HCT116 (cell line): Measurements from ENCODE around the gene CNOT10. TPM values are rescaled to one million over a fixed set of nuclear protein-coding genes. Genes with fewer than 3 reads are reported as not detected.

Source experiments
- ATAC-seq: fragments of 200-7000 bp; cut with Tn5 transposase; 2 replicates; pipeline ENCODE4 v1.9.1; 2020; ENCODE audit warnings: mild to moderate bottlenecking, moderate library complexity
- BruUV-seq: library from RNA; stranded (reverse); fragments of 400-500 nt; replicated peaks from 2 replicates; lab custom pipeline; 2021; lab: Mats Ljungman, UMichigan
- CTCF ChIA-PET: fragments of 300-600 bp; sonication (Branson Sonifier 250); formaldehyde crosslinking; loops from one replicate; lab custom pipeline; 2021; ENCODE audit warnings: antibody characterized with exemption; lab: Charles Lee
- POLR2A ChIA-PET: fragments of 300-600, 350-600 bp; sonication (Branson Sonifier 250); formaldehyde crosslinking; loops from one replicate; lab custom pipeline; 2021; ENCODE audit warnings: antibody characterized with exemption; lab: Charles Lee
- RAD21 ChIA-PET, 2 experiments: fragments of 300-600 bp; sonication (Branson Sonifier 250); formaldehyde crosslinking; loops; one replicate each; lab custom pipeline; 2023; ENCODE audit warnings: low total read pairs in 2 of 2; ENCODE audit not compliant: uncharacterized antibody in 2 of 2, unreplicated experiment in 2 of 2, low non-redundant PET in 1 of 2; lab: Charles Lee
- DNase-seq: peaks from one replicate; pipeline ENCODE4 v3.0.0-alpha.2; 2010; ENCODE audit warnings: low read depth, low spot score
- H2AFZ ChIP-seq: fragments of 200-600 bp; shearing (Covaris generic), sonication (generic); 2 replicates; pipeline ENCODE4 v1.6.1; 2017; ENCODE audit warnings: low read depth, mixed run types, mixed read lengths, antibody characterized with exemption, low read length; ENCODE audit not compliant: poor library complexity, severe bottlenecking
- H3K27ac ChIP-seq: 2 replicates; pipeline ENCODE4 v1.5.1; 2012; ENCODE audit warnings: low read depth, low read length
- H3K27me3 ChIP-seq: fragments of 200-600 bp; sonication (generic); 2 replicates; pipeline ENCODE4 v1.6.1; 2016; ENCODE audit warnings: mixed run types, low read length, mixed read lengths; ENCODE audit not compliant: insufficient read depth
- H3K36me3 ChIP-seq, 2 experiments: fragments of 200-500 bp in 1 of 2; fragments of 200-600 bp in 1 of 2; sonication (Bioruptor generic) in 1 of 2; sonication (generic) in 1 of 2; 2 replicates each; pipeline versions ENCODE4 v1.5.1 to v1.6.1; 2014 to 2016; ENCODE audit warnings: low read length in 2 of 2, inconsistent platforms in 1 of 2, mixed read lengths in 1 of 2, mixed run types in 1 of 2; ENCODE audit not compliant: insufficient read depth in 2 of 2, control insufficient read depth in 1 of 2
- H3K4me1 ChIP-seq, 2 experiments: fragments of 200-600 bp in 1 of 2; sonication (generic) in 1 of 2; 2 replicates each; pipeline versions ENCODE4 v1.5.1 to v1.6.1; 2012 to 2017; ENCODE audit warnings: low read length in 2 of 2, inconsistent platforms in 1 of 2, mild to moderate bottlenecking in 1 of 2, mixed read lengths in 1 of 2, mixed run types in 1 of 2, moderate library complexity in 1 of 2; ENCODE audit not compliant: insufficient read depth in 2 of 2, control insufficient read depth in 1 of 2
- H3K4me2 ChIP-seq: fragments of 200-600 bp; sonication (generic); 2 replicates; pipeline ENCODE4 v1.6.1; 2017; ENCODE audit warnings: mixed run types, low read length, mixed read lengths
- H3K4me3 ChIP-seq, 2 experiments: fragments of 200-600 bp in 1 of 2; sonication (generic) in 1 of 2; replicated peaks in 1 of 2; 2 replicates each; pipeline ENCODE4 v1.5.1; 2011 to 2016; ENCODE audit warnings: low read length in 2 of 2, control low read depth in 1 of 2, low read depth in 1 of 2, mild to moderate bottlenecking in 1 of 2, mixed read lengths in 1 of 2, mixed run types in 1 of 2
- H3K79me2 ChIP-seq: fragments of 200-600 bp; sonication (generic); 2 replicates; pipeline ENCODE4 v1.6.1; 2017; ENCODE audit warnings: mild to moderate bottlenecking, mixed run types, low read length, moderate library complexity, mixed read lengths; ENCODE audit not compliant: insufficient read depth
- H3K9ac ChIP-seq: fragments of 200-600 bp; sonication (generic); 2 replicates; pipeline ENCODE4 v1.6.1; 2016; ENCODE audit warnings: low read length, mixed read lengths
- H3K9me2 ChIP-seq: fragments of 200-600 bp; sonication (generic), shearing (Covaris generic); 2 replicates; pipeline ENCODE4 v1.6.1; 2017; ENCODE audit warnings: mixed run types, mild to moderate bottlenecking, moderate library complexity; ENCODE audit not compliant: insufficient read depth
- H3K9me3 ChIP-seq, 2 experiments: fragments of 200-500 bp in 1 of 2; fragments of 200-600 bp in 1 of 2; sonication (Bioruptor generic) in 1 of 2; sonication (generic) in 1 of 2; 2 replicates each; pipeline ENCODE4 v1.6.1; 2014 to 2017; ENCODE audit warnings: low read length in 2 of 2, mixed read lengths in 2 of 2, inconsistent platforms in 1 of 2, low read depth in 1 of 2, mild to moderate bottlenecking in 1 of 2, mixed run types in 1 of 2, moderate library complexity in 1 of 2; ENCODE audit not compliant: control insufficient read depth in 1 of 2, insufficient read depth in 1 of 2
- H4K20me1 ChIP-seq: fragments of 200-600 bp; sonication (generic), shearing (Covaris generic); 2 replicates; pipeline ENCODE4 v1.6.1; 2017; ENCODE audit warnings: mixed run types, mild to moderate bottlenecking, moderate library complexity; ENCODE audit not compliant: insufficient read depth
- CBX3 ChIP-seq: IDR thresholded peaks from 2 replicates; pipeline ENCODE4 v1.6.1; 2012; ENCODE audit warnings: low read depth
- CEBPB ChIP-seq: IDR thresholded peaks from 2 replicates; pipeline ENCODE4 v1.6.1; 2012; ENCODE audit warnings: low read depth
- EZH2 ChIP-seq: fragments of 200-600 bp; sonication (generic); IDR thresholded peaks from 2 replicates; pipeline ENCODE4 v1.6.1; 2017; ENCODE audit warnings: antibody characterized with exemption, mixed run types
- JUND ChIP-seq: IDR thresholded peaks from 2 replicates; pipeline ENCODE4 v1.6.1; 2012
- POLR2A ChIP-seq: IDR thresholded peaks from 2 replicates; pipeline ENCODE4 v1.7.0; 2011; ENCODE audit warnings: borderline replicate concordance; ENCODE audit not compliant: insufficient read depth, insufficient read length; ENCODE audit errors: extremely low read depth
- POLR2AphosphoS5 ChIP-seq: IDR thresholded peaks from 2 replicates; pipeline ENCODE4 v1.6.1; 2011; ENCODE audit warnings: mild to moderate bottlenecking, low read depth, low read length, moderate library complexity
- REST ChIP-seq: IDR thresholded peaks from 2 replicates; pipeline ENCODE4 v1.6.1; 2012; ENCODE audit warnings: low read depth
- SP1 ChIP-seq: IDR thresholded peaks from 2 replicates; pipeline ENCODE4 v1.6.1; 2012; ENCODE audit warnings: low read depth
- SRF ChIP-seq: IDR thresholded peaks from 2 replicates; pipeline ENCODE4 v1.6.1; 2012; ENCODE audit warnings: low read depth
- TCF7L2 ChIP-seq: IDR thresholded peaks from 2 replicates; pipeline ENCODE4 v1.7.0; 2011; ENCODE audit warnings: borderline replicate concordance, inconsistent platforms; ENCODE audit not compliant: insufficient read depth, insufficient read length; ENCODE audit errors: extremely low read depth
- YY1 ChIP-seq: IDR thresholded peaks from 2 replicates; pipeline ENCODE4 v1.6.1; 2011; ENCODE audit warnings: low read length, low read depth, moderate library complexity, mild to moderate bottlenecking; ENCODE audit not compliant: insufficient replicate concordance; ENCODE audit errors: extremely low read depth
- ZBTB33 ChIP-seq: IDR thresholded peaks from 2 replicates; pipeline ENCODE4 v1.6.1; 2011; ENCODE audit warnings: mild to moderate bottlenecking, low read length, moderate library complexity; ENCODE audit not compliant: insufficient replicate concordance; ENCODE audit errors: extremely low read depth
- ZNF274 ChIP-seq: fragments of 200-500 bp; sonication (Bioruptor generic); IDR thresholded peaks from 2 replicates; pipeline ENCODE4 v1.6.1; 2014; ENCODE audit warnings: mild to moderate bottlenecking, low read depth, low read length, inconsistent platforms
- intact Hi-C: fragments of 100-400 bp; cut with micrococcal nuclease; formaldehyde crosslinking; loops from 2 replicates; pipeline ENCODE4 v1.10.0; 2022
- total RNA-seq: library from RNA; stranded (reverse); gene quantifications from one replicate; pipeline ENCODE4 v1.2.1, GENCODE V29; 2021; ENCODE audit not compliant: unreplicated experiment
- TF ChIP-seq, protein P1 (sequence below): IDR thresholded peaks from 2 replicates; pipeline ENCODE4 v1.6.1; 2012

The CNOT10 gene
- total RNA-seq, 1 experiment from 2014 or later: 47.4 TPM

- TF ChIP-seq REST (no peak), EZH2 (no peak), SRF (no peak), POLR2A (no peak)
- TF ChIP-seq, protein P1, sequence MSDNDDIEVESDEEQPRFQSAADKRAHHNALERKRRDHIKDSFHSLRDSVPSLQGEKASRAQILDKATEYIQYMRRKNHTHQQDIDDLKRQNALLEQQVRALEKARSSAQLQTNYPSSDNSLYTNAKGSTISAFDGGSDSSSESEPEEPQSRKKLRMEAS: no peak
- TF ChIP-seq, all 23 proteins: peak for 0
These were observed 44.0 kb upstream of the CNOT10 start (continued) for GRCh38 chr3:32640939-32641338.

- H3K4me2 ChIP-seq: no peak overlapping the region
- H2AFZ ChIP-seq: peak overlapping the region; percentile 58
- intact Hi-C loops: no loop called here
- H3K27ac ChIP-seq: no peak overlapping the region
- ChIA-PET CTCF (no interaction called here), RAD21 (no interaction called here), POLR2A (no interaction called here)
- no peak overlapping the region for H3K4me3 ChIP-seq
- no peaks in the 10 kb centered on the region for H4K20me1 ChIP-seq
- H3K36me3 ChIP-seq: no peaks in the 10 kb centered on the region
- ATAC-seq (no peak), DNase-seq (no peak)
- H3K9ac ChIP-seq: no peak overlapping the region
- no peaks in the 10 kb centered on the region for H3K4me1 ChIP-seq
- no peaks in the 10 kb centered on the region for H3K9me2 ChIP-seq
- no peaks in the 10 kb centered on the region for H3K79me2 ChIP-seq
- TF ChIP-seq CBX3 (no peak), YY1 (no peak), ZBTB33 (no peak), JUND (no peak), POLR2AphosphoS5 (no peak), SP1 (no peak), CEBPB (no peak), TCF7L2 (no peak), SRF (no peak), ZNF274 (no peak), EZH2 (no peak)
- no peaks in the 10 kb centered on the region for H3K9me3 ChIP-seq
- no peaks in the 10 kb centered on the region for H3K27me3 ChIP-seq
- no TSS peak for BruUV-seq
These were observed 43.6 kb upstream of the CNOT10 start for GRCh38 chr3:32641356-32641755.
